Ectodermal cell (in vitro differentiated cells): ENCODE measurements around the gene ACTL7A.
"Not testable (repeated sequence)": the region's sequence is repeated elsewhere in the genome, so short reads cannot be mapped to it uniquely, and the experiment has no call there.

ENCODE experiments used
- H3K27ac ChIP-seq: 2 replicates; pipeline ENCODE4 v1.7.0; 2013; ENCODE audit warnings: mild to moderate bottlenecking, low read depth, low read length; ENCODE audit not compliant: insufficient read depth, poor library complexity, severe bottlenecking
- H3K27me3 ChIP-seq: 2 replicates; pipeline ENCODE4 v1.7.0; 2013; ENCODE audit warnings: mild to moderate bottlenecking, low read length; ENCODE audit not compliant: insufficient read depth, control insufficient read depth, poor library complexity, severe bottlenecking
- H3K36me3 ChIP-seq: one replicate; pipeline ENCODE4 v1.7.0; 2013; ENCODE audit warnings: low read length; ENCODE audit not compliant: control insufficient read depth, insufficient read depth
- H3K4me1 ChIP-seq: one replicate; pipeline ENCODE4 v1.7.0; 2013; ENCODE audit warnings: low read length; ENCODE audit not compliant: control insufficient read depth, insufficient read depth
- H3K4me3 ChIP-seq: 2 replicates; pipeline ENCODE4 v1.7.0; 2013; ENCODE audit warnings: low read depth, low read length, control low read depth; ENCODE audit not compliant: insufficient read depth
- H3K9me3 ChIP-seq: 2 replicates; pipeline ENCODE4 v1.7.0; 2013; ENCODE audit warnings: mild to moderate bottlenecking, low read length, moderate library complexity; ENCODE audit not compliant: control insufficient read depth
- WGBS, 2 experiments: methylation state at CpG; one replicate each; pipeline ENCODE4 v1.1.7; 2013; ENCODE audit warnings: missing lambda C conversion rate in 2 of 2; 5-methylcytosine and 5-hydroxymethylcytosine counted together

The ACTL7A gene

GRCh38 chr9:108886594-108887271, 24.7 kb downstream of the ACTL7A start:
- H3K4me1 ChIP-seq, H3K27me3 ChIP-seq, H3K9me3 ChIP-seq, H3K4me3 ChIP-seq, H3K27ac ChIP-seq: not testable (repeated sequence)
- peaks cover 33% of the 10 kb centered on the region for H3K36me3 ChIP-seq
- WGBS, 2 experiments: 79 to 89% methylated on average over 3 of the region's 3 CpGs

DNA sequence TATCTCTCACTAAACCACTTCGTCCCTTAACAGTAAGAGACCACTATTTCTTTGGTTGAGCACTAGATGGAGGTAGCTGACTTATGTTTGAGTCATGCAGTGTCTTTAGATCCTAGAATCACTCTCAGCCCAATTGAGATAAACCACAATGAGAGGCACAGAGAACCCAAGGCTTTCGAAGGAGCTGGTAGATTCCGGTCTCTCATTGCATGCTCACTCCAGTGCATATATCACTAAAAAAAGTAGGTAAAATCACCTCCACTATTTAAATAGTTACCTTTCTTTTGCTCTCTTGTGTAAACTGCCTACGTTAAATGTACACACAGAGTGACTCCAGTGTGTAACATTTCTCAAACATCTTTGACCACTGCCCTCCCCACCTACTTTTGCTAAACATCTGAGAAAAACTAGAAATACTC, 27.6 kb downstream of the ACTL7A start:
- Histone ChIP-seq H3K9me3 (no peaks in the 10 kb centered on the region), H3K27ac (no peak overlapping the region), H3K4me3 (no peak overlapping the region), H3K4me1 (no peaks in the 10 kb centered on the region), H3K27me3 (no peaks in the 10 kb centered on the region), H3K36me3 (peaks cover 60% of the 10 kb centered on the region)
- WGBS, 2 experiments: 93 to 98% methylated on average over 4 of the region's 4 CpGs

DNA sequence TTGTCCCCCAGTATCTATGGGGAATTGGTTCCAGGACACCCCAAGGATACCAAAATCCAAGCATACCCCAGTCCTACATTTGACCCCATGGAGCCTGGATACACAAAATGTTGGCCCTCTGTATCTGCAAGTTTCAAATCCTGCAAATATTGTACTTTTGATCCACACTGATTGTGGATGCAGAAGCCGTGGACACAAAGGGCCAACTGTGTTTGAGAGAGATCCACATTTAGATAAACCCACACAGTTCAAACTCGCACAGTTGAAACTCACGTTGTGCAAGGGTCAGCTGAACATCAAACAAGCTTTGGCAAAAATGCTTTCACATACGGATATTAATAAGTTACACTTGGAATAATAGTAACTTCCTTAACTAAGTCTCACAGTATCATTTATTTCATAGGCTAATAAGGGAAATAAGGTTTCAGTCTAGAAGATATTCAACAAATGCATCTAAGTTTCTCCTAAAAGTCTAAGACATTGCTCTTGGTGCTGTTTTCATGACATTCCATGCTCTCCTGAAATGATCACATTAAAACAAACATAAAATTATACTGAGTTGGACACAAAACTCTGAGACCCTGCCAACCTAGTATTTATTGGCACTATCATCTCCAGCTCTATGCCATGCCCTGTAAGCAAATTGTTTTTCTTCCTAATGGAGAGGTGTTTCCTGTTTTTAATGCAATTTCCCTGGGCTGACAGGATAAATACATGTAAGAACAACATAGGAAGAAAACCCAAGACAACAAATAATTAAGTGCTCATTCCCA, 32.3 kb downstream of the ACTL7A start:
- H3K36me3 ChIP-seq: peaks cover 73% of the 10 kb centered on the region
- no peak overlapping the region for H3K27ac ChIP-seq
- no peak overlapping the region for H3K4me3 ChIP-seq
- WGBS, 2 experiments: 94 to 95% methylated on average over 4 of the region's 4 CpGs
- no peaks in the 10 kb centered on the region for H3K27me3 ChIP-seq
- no peaks in the 10 kb centered on the region for H3K9me3 ChIP-seq
- H3K4me1 ChIP-seq: no peaks in the 10 kb centered on the region

DNA sequence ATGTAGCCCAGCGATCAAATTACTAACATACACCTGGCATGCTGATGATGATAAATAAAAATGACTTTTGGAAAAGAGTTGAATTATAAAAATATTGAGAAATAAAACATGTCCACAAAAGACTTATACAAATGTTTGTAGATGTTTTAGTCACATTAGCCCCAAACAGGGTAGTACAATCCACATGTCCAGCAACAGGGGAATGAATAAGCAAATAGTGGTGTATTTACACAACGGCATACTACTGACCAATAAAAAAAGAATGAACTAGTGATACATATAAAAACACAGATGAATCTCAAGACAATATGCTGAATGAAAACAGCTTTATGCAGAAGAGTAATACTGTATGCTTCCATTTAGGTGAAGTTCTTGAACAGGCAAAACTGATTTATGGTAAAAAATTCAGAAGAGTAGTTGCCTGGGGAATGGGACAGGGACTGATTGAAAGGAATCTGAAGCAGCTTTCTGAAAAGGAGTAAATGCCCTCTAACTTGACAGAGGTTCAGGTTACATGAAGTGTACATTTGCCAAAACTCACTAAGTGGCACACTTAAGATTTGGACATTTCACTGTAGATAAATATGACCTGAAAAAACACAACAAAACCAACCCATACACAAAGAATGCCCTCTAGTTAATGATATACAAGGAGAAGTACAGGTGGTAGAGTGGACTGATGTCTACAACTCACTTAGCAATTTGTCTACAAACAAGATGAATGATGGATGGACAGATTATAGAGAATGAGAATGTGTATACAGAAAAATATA, 35.4 kb downstream of the ACTL7A start:
- Histone ChIP-seq H3K9me3 (no peaks in the 10 kb centered on the region), H3K4me1 (no peaks in the 10 kb centered on the region), H3K36me3 (peaks cover 79% of the 10 kb centered on the region), H3K27me3 (no peaks in the 10 kb centered on the region), H3K4me3 (no peak overlapping the region), H3K27ac (no peak overlapping the region)
- WGBS, 2 experiments: 90 to 100% methylated on average over 1 to 2 of the region's 2 CpGs

GRCh38 chr9:108899023-108899695, 37.1 kb downstream of the ACTL7A start:
- not testable (repeated sequence) for H3K27me3 ChIP-seq, H3K4me1 ChIP-seq, H3K27ac ChIP-seq, H3K4me3 ChIP-seq, H3K9me3 ChIP-seq
- WGBS, 2 experiments: 91 to 97% methylated on average over 7 of the region's 8 CpGs
- H3K36me3 ChIP-seq: peaks cover 73% of the 10 kb centered on the region

- 90 to 96% methylated on average over 5 of the region's 5 CpGs for WGBS, 2 experiments
- no peaks in the 10 kb centered on the region for H3K9me3 ChIP-seq
- H3K36me3 ChIP-seq: peaks cover 63% of the 10 kb centered on the region
- no peak overlapping the region for H3K4me3 ChIP-seq
- H3K27ac ChIP-seq: no peak overlapping the region
- H3K4me1 ChIP-seq: no peaks in the 10 kb centered on the region
- no peaks in the 10 kb centered on the region for H3K27me3 ChIP-seq
Observed at GRCh38 chr9:108900176-108900575, 38.1 kb downstream of the ACTL7A start.

DNA sequence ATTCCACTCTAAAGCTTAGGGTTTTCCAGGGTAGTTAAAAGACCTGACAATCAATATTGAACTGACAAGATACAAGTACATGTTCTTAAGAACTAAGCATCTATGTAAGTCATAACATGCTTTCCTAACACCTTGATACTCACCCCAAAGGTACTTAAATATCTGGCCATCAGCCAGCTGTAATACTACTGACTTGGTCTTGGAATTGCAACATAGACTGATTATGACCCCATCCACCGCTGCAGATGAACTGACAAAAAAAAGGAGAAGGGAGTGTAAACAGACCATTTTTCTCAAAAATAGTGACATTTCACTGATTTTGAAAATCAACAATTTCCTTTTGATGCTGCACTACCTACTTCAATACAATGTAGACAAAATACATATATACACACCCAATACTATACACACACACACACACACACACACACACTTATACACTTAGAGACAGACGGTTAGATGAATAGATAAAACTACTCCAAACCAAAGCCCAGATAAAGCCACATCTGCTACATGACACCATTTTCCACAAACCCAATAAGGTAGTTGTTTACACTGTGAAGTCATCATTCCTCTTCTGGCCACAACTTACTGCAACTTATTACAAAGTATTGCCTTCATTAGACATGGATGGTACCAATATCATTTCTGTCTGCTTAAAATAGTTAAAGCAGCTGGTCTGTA, 41.5 kb downstream of the ACTL7A start:
- Histone ChIP-seq H3K27me3 (no peaks in the 10 kb centered on the region), H3K4me3 (no peak overlapping the region), H3K36me3 (peaks cover 48% of the 10 kb centered on the region), H3K27ac (no peak overlapping the region), H3K4me1 (no peaks in the 10 kb centered on the region), H3K9me3 (no peaks in the 10 kb centered on the region)
- 90 to 94% methylated on average over 2 of the region's 2 CpGs for WGBS, 2 experiments

DNA sequence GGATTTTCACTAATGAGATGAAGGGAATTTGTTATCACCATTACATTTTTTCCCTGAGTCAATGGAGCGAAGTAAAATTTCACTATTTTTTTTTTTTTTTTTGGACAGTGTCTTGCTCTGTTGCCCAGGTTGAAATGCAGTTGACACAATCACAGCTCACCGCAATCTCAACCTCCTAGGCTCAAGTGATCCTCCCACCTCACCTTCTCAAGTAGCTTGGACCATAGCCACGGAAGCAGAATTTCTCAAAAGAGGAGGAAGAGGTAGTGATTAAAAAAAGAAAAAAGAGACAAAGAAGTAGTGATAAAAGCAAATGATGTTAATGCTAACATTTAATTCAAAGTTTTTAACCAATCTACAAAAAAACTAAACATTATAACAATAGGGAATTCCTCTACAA, 42.1 kb downstream of the ACTL7A start:
- H3K27ac ChIP-seq: no peak overlapping the region
- H3K27me3 ChIP-seq: no peaks in the 10 kb centered on the region
- H3K4me3 ChIP-seq: no peak overlapping the region
- whole genome bisulfite sequencing, 2 experiments: 100% methylated on average over 2 to 3 of the region's 3 CpGs
- H3K36me3 ChIP-seq: peaks cover 47% of the 10 kb centered on the region
- H3K9me3 ChIP-seq: no peaks in the 10 kb centered on the region
- no peaks in the 10 kb centered on the region for H3K4me1 ChIP-seq

DNA sequence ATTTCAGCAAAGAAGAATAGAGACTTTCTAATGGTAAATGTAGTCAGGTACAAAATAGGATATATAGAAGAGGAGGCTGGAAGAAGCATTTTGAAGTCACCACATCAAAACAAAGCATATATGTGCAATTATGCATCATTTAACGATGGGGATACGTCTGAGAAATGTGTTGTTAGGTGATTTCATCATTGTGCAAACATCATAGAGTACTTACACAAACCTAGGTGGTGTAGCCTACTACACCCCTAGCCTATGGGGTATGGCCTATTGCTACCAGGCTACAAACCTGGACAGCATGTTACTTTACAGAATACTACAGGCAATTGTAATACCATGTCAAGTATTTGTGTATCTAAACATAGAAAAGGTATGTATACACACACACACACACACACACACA, 43.4 kb downstream of the ACTL7A start:
- no peak overlapping the region for H3K4me3 ChIP-seq
- peaks cover 36% of the 10 kb centered on the region for H3K36me3 ChIP-seq
- H3K9me3 ChIP-seq: no peaks in the 10 kb centered on the region
- 80% methylated on average over 2 of the region's 2 CpGs; no CpG with 5 or more reads in 1 of the 2 experiments for WGBS, 2 experiments
- H3K27ac ChIP-seq: no peak overlapping the region
- no peaks in the 10 kb centered on the region for H3K27me3 ChIP-seq
- H3K4me1 ChIP-seq: no peaks in the 10 kb centered on the region
